Epithelial cell of prostate (primary cell): ENCODE measurements around the gene MBP.

Source experiments
- DNase-seq: peaks from one replicate; pipeline ENCODE4 v3.0.0-alpha.2; 2011; ENCODE audit warnings: low read depth, low spot score
- H3K27ac ChIP-seq: fragments of 450-650 bp; 2 replicates; pipeline ENCODE4 v1.5.1; 2017; ENCODE audit warnings: mild to moderate bottlenecking

MBP gene

DNA sequence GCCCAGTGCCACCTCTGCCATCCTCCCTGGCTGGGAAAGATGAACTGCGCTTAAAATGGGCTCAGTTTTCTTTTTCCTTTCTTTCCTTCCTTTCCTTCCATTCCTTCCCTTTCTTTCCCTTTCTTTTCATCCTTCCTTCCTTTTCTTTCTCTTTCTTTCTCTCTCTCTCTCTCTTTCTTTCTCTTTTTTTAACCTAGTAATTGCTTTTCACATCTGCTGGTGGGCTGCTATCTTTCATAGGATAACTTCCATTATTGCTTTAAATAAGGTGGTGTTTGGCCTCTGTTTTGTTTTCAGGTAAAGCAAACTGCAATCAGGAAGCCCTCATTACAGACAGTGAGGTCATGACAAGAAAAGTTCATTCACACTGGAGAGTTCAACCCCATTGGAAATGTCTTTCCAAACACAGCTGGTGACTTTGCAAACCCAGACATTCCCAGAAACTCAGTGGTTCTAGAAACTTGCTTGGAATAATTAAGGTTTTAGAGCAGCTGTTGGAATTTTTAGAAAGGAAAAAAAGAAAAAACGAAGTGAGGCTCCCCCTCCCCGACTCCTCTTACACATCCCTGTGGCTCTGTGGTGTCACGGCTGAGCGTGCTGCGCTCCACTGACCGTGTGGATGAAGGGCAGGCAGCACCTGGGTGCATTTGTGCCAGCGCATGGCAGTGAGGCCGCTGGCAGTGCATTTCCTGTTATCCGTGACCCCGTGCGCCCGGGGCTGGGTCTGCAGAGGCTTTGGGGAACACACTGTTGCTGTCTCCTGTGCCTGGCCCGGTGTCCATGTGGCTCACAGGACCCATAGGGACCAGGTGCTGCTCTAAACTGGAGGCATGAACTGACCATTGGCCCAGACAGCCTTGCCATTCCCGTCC lies 76.9 kb downstream of the MBP start:
- no peak for DNase-seq
- H3K27ac ChIP-seq, result peak overlapping the region; percentile 10

DNA sequence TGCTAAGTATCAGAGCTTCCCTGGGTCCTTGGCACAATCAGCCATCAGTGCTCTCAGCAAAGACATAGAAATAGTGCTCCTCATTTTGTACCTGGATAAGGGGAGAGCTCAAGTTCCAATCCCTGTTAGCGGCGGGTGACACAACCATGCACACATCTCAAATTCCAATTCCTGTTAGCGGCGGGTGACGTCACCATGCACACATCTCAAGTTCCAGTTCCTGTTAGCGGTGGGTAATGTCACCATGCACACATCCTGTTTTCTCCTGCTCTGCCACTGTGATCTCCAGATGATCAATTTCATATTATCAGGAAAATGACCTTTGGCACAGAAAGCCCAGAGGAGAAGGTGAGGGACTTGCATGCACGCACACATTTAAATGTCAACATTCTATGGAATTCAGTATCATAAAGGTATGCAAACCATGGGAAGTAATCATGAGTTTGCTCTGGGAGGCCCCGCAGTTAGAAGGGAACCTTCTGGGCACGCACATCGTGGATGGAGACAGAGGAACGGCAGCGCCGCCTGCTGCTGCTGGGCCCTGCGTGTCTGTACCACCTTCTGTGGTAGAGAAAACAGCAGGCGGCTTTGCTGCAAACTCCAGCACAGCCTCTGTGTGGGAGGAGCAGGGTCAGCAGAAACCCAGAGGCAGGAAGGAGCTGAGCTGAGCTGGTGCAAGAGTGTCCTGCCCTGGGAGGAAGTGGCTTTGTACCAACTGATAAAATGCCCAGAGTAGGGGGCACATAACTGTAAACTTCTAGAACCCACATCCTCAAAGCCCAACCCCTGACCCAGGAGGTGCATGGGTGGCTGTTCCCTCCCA lies 77.8 kb downstream of the MBP start:
- peak overlapping the region; percentile 10 for H3K27ac ChIP-seq
- DNase-seq, result no peak

DNA sequence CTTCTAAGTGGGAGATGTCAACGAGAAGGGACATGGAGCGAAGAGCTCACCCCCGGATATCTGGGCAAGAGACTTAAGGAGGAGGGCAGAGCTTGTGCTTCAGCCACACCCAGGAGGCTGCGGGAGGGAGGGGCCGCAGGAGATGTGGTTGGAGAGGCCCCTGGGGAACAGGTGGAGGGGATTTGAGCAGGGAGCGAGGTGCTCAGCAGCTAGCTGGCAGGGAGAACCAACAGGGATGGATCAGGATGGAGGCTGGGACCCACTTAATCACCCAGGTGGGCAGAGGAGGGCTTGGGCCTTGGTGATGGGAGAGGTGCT lies 78.3 kb downstream of the MBP start:
- no peak for DNase-seq
- H3K27ac ChIP-seq, result peak overlapping the region; percentile 10

DNA sequence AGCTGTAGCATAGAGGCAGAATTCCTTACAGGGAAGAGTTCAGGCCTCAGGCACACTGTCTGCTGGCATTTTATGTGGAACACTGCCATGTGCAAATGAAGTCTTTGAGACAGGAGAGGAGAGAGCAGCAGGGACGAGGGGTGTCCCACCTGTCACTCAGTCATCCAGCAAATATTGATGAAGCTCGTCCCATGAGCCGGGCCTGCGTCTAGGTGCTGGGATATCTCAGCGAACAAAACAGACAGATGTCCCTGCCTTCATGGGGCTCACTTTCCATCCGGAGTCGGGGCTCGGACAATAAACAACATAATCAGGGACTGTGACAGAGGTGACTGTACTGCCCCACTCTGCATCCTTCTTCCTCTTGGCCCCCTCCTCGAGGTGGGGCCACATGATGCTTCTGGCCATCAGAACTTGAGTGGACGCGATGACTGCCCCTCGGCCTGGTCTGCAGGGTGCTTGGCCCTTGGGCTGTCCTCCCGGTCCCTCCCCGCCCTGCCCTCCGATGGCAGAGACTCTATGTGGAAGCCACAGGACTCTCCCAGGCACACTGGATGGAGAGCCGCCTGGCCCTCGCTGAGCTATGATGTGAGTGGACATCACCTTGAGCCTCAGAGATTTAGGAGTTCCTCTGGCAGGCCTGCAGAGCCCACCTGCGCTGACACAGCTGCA lies 78.8 kb downstream of the MBP start:
- DNase-seq, result no peak
- H3K27ac ChIP-seq, result peak overlapping the region; percentile 10

- no peak for DNase-seq
- H3K27ac ChIP-seq, result no peak overlapping the region
Observed at GRCh38 chr18:77052983-77053309, 79.6 kb downstream of the MBP start.

GRCh38 chr18:77052297-77052982 lies 80.1 kb downstream of the MBP start:
- H3K27ac ChIP-seq, result no peak overlapping the region

DNA sequence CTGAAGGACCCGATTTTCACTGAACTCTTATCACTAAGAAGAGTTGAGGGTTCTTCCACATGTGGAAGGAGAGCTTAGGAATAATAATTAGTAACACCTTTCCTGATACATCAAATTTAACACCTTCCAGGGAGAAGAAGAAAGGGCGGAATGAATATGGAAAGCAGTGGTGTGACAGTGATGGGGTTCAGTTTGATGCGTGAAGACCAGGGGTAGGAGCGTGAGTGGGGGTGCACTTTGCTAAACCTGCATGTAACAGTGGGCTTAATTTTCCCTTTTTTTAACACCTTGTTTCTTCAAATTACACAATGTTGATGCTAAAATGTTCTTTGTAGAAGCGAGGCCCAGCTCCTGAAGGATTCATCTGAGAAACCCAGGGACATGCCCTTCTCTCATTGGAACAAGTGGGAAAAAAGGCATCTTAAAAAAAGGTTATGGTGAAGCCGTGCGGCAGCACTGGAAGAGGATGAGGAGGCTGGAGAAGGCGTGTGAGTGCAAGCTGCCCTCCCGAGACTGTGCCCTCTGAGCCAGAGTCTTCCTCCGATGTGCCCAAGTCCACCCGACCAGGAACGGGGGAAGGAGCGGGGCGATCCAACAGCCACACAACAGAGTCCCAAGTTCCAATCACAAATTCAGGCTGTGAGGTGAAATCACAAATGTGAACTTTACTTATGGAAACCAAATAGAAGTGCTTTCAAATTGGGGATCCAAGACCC lies 80.8 kb downstream of the MBP start:
- no peak for DNase-seq
- no peak overlapping the region for H3K27ac ChIP-seq

More at GRCh38 chr18:77052297-77052982, 80.1 kb downstream of the MBP start:
- no peak for DNase-seq

DNA sequence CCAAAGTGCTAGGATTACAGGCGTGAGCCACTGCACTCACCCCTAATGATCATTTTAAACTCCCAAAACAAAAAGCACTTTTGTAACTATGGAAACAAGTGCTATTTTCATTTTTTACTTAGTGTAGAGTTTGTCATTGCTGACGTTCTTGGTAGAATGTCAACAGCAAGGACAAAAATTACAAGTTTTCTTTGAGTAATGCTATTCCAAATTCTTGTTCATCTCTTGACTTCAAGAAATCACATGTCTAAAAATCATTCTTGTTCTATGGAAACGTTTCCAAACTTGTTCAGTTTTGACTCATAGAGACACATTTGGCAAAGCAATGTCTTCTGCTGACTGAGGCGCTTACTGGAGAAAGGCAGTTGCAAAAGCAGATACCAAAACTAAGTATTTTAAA lies 82.6 kb downstream of the MBP start:
- peak overlapping the region; percentile 9 for H3K27ac ChIP-seq
- no peak for DNase-seq

DNA sequence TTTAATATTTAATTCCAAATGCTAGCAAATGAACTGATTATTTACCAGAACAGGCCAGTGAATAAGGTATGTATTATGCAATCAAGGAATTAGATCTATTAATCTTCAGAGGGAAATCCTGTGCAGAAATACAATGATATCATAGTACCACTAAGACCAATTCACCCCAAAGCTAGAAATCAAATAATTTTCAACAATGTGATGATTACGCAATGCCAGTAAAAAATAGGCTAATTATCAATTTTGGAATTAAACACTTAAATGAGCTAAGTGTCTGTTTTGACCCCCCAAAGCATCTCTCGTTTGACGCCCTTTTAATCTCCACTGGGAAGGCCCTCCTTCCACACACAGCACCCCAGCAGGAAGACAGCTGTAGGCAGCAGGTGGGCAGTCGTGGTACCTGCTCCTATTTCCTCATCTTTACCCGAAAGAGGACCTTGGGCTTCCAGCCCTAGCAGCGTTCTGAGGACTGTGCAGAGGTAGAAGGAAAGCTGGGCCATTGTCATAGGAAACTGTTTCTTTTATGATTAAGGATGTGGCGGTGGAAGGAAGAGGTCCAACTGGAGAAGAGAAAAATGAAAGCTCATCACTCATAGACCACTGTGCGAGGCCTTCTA lies 84.7 kb downstream of the MBP start:
- H3K27ac ChIP-seq, result no peak overlapping the region
- DNase-seq, result no peak

DNA sequence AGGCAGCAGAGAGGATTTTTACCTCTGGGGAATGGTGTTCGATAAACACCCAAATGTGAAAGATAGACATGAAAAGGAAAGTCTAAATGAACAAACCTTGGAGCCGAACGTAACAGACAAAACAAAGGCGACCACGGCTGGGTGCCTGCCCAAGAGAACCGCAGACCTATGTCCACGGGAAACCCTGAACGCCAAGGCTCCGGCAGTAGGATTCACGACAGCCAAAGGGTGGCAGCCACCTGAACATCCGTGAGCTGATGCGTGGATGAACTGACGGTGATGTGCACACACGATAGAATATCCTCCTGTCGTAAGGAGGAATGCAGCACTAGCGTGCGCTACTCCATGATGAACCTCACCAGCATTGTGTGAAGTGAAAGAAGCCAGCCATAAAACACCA lies 85.6 kb downstream of the MBP start:
- no peak overlapping the region for H3K27ac ChIP-seq
- no peak for DNase-seq

GRCh38 chr18:77046409-77046808 lies 86.2 kb downstream of the MBP start:
- DNase-seq, result no peak
- H3K27ac ChIP-seq, result no peak overlapping the region

GRCh38 chr18:77045677-77046076 lies 86.9 kb downstream of the MBP start:
- no peak for DNase-seq
- no peak overlapping the region for H3K27ac ChIP-seq

DNA sequence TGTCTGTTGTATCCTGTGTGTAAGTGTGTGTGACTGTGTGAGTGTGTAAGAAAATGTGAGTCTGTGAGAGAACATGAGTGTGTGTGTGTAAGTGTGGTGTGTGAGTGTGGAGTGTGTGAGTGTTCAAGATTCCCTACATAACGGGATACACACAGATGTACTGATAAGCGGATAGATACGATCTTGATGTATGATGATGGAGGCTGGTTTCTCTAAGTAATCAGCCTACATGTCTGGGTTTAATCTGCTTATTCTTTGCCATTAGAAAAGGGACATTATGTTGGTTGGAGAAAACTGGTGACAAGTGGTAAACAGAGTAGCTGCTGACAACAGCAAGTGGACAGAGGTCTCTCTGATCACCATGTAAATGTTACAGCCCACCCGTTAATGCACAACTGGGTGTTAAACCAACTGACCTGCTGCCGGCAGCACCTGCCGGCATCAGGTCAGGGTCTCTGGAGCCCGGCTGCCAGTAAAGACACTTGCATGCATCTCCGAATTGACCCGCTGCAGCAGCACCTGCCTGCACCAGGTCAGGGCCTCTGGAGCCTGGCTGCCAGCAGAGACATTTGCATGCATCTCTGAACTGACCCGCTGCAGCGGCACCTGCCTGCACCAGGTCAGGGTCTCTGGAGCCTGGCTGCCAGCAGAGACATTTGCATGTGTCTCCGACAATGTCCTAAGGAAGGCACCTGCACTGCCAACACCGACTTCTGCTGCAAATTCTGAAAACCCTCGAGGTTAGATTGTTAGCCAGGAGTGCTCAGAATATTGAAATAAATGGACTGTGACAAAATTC lies 87.5 kb downstream of the MBP start:
- no peak for DNase-seq
- no peak overlapping the region for H3K27ac ChIP-seq

DNA sequence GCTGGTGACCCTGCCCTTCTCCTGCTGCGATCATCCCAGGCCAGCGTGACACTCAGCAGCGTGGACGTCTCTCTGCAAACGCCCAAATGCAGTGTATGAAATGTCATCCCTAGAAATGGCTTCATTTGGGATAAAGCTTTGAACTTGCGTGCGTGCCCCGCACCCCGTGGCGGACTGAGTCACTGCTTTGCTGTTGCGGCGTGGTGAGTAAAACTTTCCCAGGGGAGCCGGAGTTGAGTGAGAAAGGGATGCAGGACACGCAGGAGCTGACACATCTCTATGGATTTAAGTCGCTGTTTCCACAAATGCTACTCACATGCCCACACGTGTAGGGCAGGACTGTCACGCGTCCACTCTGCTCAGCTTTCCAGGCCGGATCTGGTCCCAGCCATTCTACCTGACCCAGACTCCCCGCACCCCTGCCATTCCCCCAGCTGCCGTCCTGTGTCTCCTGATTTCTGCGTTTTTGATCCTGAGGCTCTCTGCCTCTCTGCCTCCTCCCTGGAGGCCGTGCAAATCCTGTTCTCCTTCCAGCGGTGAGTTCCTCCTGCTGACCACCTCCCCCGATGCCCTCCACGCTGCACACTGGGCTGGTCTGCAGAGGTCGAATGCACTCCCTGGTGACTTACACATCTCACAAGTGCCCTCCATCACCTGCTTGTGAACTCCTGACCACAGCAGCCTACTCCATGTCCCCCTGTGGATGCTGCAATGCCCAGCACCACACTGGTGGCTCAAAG lies 88.9 kb downstream of the MBP start:
- DNase-seq, result no peak
- H3K27ac ChIP-seq, result no peak overlapping the region

GRCh38 chr18:77042583-77042982 lies 90.0 kb downstream of the MBP start:
- H3K27ac ChIP-seq, result no peak overlapping the region
- DNase-seq, result no peak

- peak overlapping the region; percentile 17 for H3K27ac ChIP-seq
Observed at GRCh38 chr18:77039196-77040130, 93.1 kb downstream of the MBP start.

More at GRCh38 chr18:77039196-77040130, 93.1 kb downstream of the MBP start:
- DNase-seq, result no peak
